Kidney epithelial cell (primary cell): ENCODE data around the gene COBL. TPM values are rescaled to one million over a fixed set of nuclear protein-coding genes. Genes with fewer than 3 reads are reported as not detected.

Experiments used
- DNase-seq: peaks from one replicate; pipeline ENCODE4 v3.0.0-alpha.2; 2010; ENCODE audit warnings: low read depth
- H3K27me3 ChIP-seq: 2 replicates; pipeline ENCODE4 v1.6.0; 2011; ENCODE audit warnings: low read length; ENCODE audit not compliant: control insufficient read depth, insufficient read depth
- H3K36me3 ChIP-seq: 2 replicates; pipeline ENCODE4 v1.5.1; 2011; ENCODE audit warnings: low read length; ENCODE audit not compliant: control insufficient read depth, insufficient read depth
- H3K4me3 ChIP-seq: 2 replicates; pipeline ENCODE4 v1.5.1; 2011; ENCODE audit warnings: low read depth, mild to moderate bottlenecking, control low read depth, low read length
- CTCF ChIP-seq: IDR thresholded peaks from 2 replicates; pipeline ENCODE4 v1.5.1; 2011; ENCODE audit warnings: mild to moderate bottlenecking, moderate library complexity, low read length, control low read depth, inconsistent platforms; ENCODE audit not compliant: insufficient read depth, poor library complexity, severe bottlenecking
- total RNA-seq: library from RNA; depleted of rRNA; stranded (reverse); fragments of >200 nt; gene quantifications from 2 replicates; pipeline ENCODE4 v1.2.3, GENCODE V29; 2015

Gene COBL
- total RNA-seq, 1 donor from 2014 or later: 7.1 TPM

GRCh38 chr7:51262796-51263531 lies 53.6 kb downstream of the COBL start:
- no peak for TF ChIP-seq CTCF

GRCh38 chr7:51261950-51262795 lies 54.4 kb downstream of the COBL start:
- no peaks in the 10 kb centered on the region for H3K27me3 ChIP-seq
- no peak for DNase-seq
- no peak overlapping the region for H3K4me3 ChIP-seq
- TF ChIP-seq CTCF: no peak
- no peaks in the 10 kb centered on the region for H3K36me3 ChIP-seq

More at GRCh38 chr7:51262796-51263531, 53.6 kb downstream of the COBL start:
- DNase-seq: no peak
- Histone ChIP-seq H3K36me3 (no peaks in the 10 kb centered on the region), H3K27me3 (no peaks in the 10 kb centered on the region), H3K4me3 (no peak overlapping the region)

- Histone ChIP-seq H3K36me3 (no peaks in the 10 kb centered on the region), H3K4me3 (no peak overlapping the region), H3K27me3 (no peaks in the 10 kb centered on the region)
- TF ChIP-seq CTCF: no peak
- DNase-seq: no peak
Observed at GRCh38 chr7:51261117-51261835, 55.3 kb downstream of the COBL start.

GRCh38 chr7:51260516-51260915 lies 56.1 kb downstream of the COBL start:
- TF ChIP-seq CTCF: no peak
- H3K36me3 ChIP-seq: no peaks in the 10 kb centered on the region
- DNase-seq: no peak
- H3K27me3 ChIP-seq: no peaks in the 10 kb centered on the region
- H3K4me3 ChIP-seq: no peak overlapping the region

GRCh38 chr7:51259766-51260165 lies 56.8 kb downstream of the COBL start:
- Histone ChIP-seq H3K36me3 (no peaks in the 10 kb centered on the region), H3K27me3 (no peaks in the 10 kb centered on the region), H3K4me3 (no peak overlapping the region)
- no peak for DNase-seq
- TF ChIP-seq CTCF: no peak
